Measurements from ENCODE around the gene ADGRL1.

Gene ADGRL1

GRCh38 chr19:14116918-14117578 is 88.9 kb downstream of the ADGRL1 start:
- DNase-seq (ENCODE audit: extremely low spot score), result no peak
- TF ChIP-seq FOXK2 (IDR thresholded peaks at IDR 0.05) (no peak), ELF4 (IDR thresholded peaks at IDR 0.05) (no peak), NFRKB (IDR thresholded peaks at IDR 0.05) (no peak), CTBP1 (IDR thresholded peaks at IDR 0.05; ENCODE audit: borderline replicate concordance) (no peak), SP1 (IDR thresholded peaks at IDR 0.05) (no peak), BHLHE40 (IDR thresholded peaks at IDR 0.05; ENCODE audit: borderline replicate concordance) (no peak), PKNOX1 (IDR thresholded peaks at IDR 0.05) (no peak), TARDBP (IDR thresholded peaks at IDR 0.05) (no peak), LEF1 (IDR thresholded peaks at IDR 0.05; ENCODE audit: borderline replicate concordance) (no peak), ARNT (IDR thresholded peaks at IDR 0.05) (no peak), HDGF (IDR thresholded peaks at IDR 0.05; ENCODE audit: borderline replicate concordance) (no peak), FOXA1 (IDR thresholded peaks at IDR 0.05) (no peak), ZNF384 (IDR thresholded peaks at IDR 0.05) (no peak), L3MBTL2 (conservative IDR thresholded peaks at IDR 0.05) (no peak)
- ChIA-PET CTCF (interaction anchor here (0.6 kb wide), 1 partner anchor 35 kb away, joined by 3 read pairs; no protein-coding TSS in a partner anchor), POLR2A (interaction anchor here (1.2 kb wide), 1 partner anchor 11 kb away, joined by 4 read pairs; no protein-coding TSS in a partner anchor)

GRCh38 chr19:14116525-14116917 is 89.4 kb downstream of the ADGRL1 start:
- TF ChIP-seq BHLHE40 (IDR thresholded peaks at IDR 0.05; ENCODE audit: borderline replicate concordance) (no peak), L3MBTL2 (conservative IDR thresholded peaks at IDR 0.05) (no peak), FOXK2 (IDR thresholded peaks at IDR 0.05) (no peak), HDGF (IDR thresholded peaks at IDR 0.05; ENCODE audit: borderline replicate concordance) (no peak), CTBP1 (IDR thresholded peaks at IDR 0.05; ENCODE audit: borderline replicate concordance) (no peak), SP1 (IDR thresholded peaks at IDR 0.05) (no peak), TARDBP (IDR thresholded peaks at IDR 0.05) (no peak), SUZ12 (IDR thresholded peaks at IDR 0.05) (no peak), ELF4 (IDR thresholded peaks at IDR 0.05) (no peak)
- POLR2A ChIA-PET, result no interaction called here
- DNase-seq (ENCODE audit: extremely low spot score), result no peak
- CTCF ChIA-PET, result interaction anchor here (0.6 kb wide), 1 partner anchor 34 kb away, joined by 3 read pairs; no protein-coding TSS in a partner anchor

GRCh38 chr19:14115756-14116155 is 90.2 kb downstream of the ADGRL1 start:
- no peak for DNase-seq (ENCODE audit: extremely low spot score)
- no peak for TF ChIP-seq ELF4 (IDR thresholded peaks at IDR 0.05)
- no peak for TF ChIP-seq HDGF (IDR thresholded peaks at IDR 0.05; ENCODE audit: borderline replicate concordance)
- TF ChIP-seq L3MBTL2 (conservative IDR thresholded peaks at IDR 0.05), result no peak
- no peak for TF ChIP-seq PKNOX1 (IDR thresholded peaks at IDR 0.05)
- no peak for TF ChIP-seq FOXM1 (IDR thresholded peaks at IDR 0.05; ENCODE audit: borderline replicate concordance)
- no peak for TF ChIP-seq ARNT (IDR thresholded peaks at IDR 0.05)
- TF ChIP-seq SUZ12 (IDR thresholded peaks at IDR 0.05), result no peak
- no peak for TF ChIP-seq NFRKB (IDR thresholded peaks at IDR 0.05)
- no peak for TF ChIP-seq SP1 (IDR thresholded peaks at IDR 0.05)
- no peak for TF ChIP-seq ZNF384 (IDR thresholded peaks at IDR 0.05)
- TF ChIP-seq FOXK2 (IDR thresholded peaks at IDR 0.05), result no peak
- TF ChIP-seq TARDBP (IDR thresholded peaks at IDR 0.05), result no peak
- TF ChIP-seq BHLHE40 (IDR thresholded peaks at IDR 0.05; ENCODE audit: borderline replicate concordance), result no peak
- no peak for TF ChIP-seq FOXA1 (IDR thresholded peaks at IDR 0.05)
- ChIA-PET CTCF (interaction anchor here (0.6 to 0.7 kb wide), 2 partner anchors 21 to 164 kb away, joined by 3 read pairs; partner anchors contain the start of genes ASF1B and DCAF15), POLR2A (no interaction called here)

GRCh38 chr19:14114854-14115253 is 91.1 kb downstream of the ADGRL1 start:
- ChIA-PET CTCF (interaction anchor here (0.7 to 0.8 kb wide), 2 partner anchors 19 to 163 kb away, joined by 3 read pairs; partner anchors contain the start of gene DCAF15), POLR2A (no interaction called here)
- peak; percentile 48 for DNase-seq (ENCODE audit: extremely low spot score)
- TF ChIP-seq L3MBTL2 (conservative IDR thresholded peaks at IDR 0.05) (no peak), CTBP1 (IDR thresholded peaks at IDR 0.05; ENCODE audit: borderline replicate concordance) (no peak)

- POLR2A ChIA-PET, result interaction anchor here (1.1 kb wide), 1 partner anchor 22 kb away, joined by 4 read pairs; the partner anchor contains the start of gene ASF1B
- CTCF ChIA-PET, result interaction anchor here (0.8 kb wide), 1 partner anchor 19 kb away, joined by 3 read pairs; no protein-coding TSS in a partner anchor
Observed at GRCh38 chr19:14114439-14114838, 91.5 kb downstream of the ADGRL1 start.

More at GRCh38 chr19:14114439-14114838, 91.5 kb downstream of the ADGRL1 start:
- DNase-seq (ENCODE audit: extremely low spot score), result no peak
- TF ChIP-seq L3MBTL2 (conservative IDR thresholded peaks at IDR 0.05), result no peak
- TF ChIP-seq FOXA1 (IDR thresholded peaks at IDR 0.05), result no peak
- TF ChIP-seq FOXM1 (IDR thresholded peaks at IDR 0.05; ENCODE audit: borderline replicate concordance), result no peak
- no peak for TF ChIP-seq ELF4 (IDR thresholded peaks at IDR 0.05)
- no peak for TF ChIP-seq SP1 (IDR thresholded peaks at IDR 0.05)
- TF ChIP-seq LEF1 (IDR thresholded peaks at IDR 0.05; ENCODE audit: borderline replicate concordance), result no peak
- TF ChIP-seq BHLHE40 (IDR thresholded peaks at IDR 0.05; ENCODE audit: borderline replicate concordance), result no peak
- no peak for TF ChIP-seq FOXK2 (IDR thresholded peaks at IDR 0.05)
- no peak for TF ChIP-seq SUZ12 (IDR thresholded peaks at IDR 0.05)
- no peak for TF ChIP-seq NFRKB (IDR thresholded peaks at IDR 0.05)
- no peak for TF ChIP-seq PKNOX1 (IDR thresholded peaks at IDR 0.05)
- TF ChIP-seq TARDBP (IDR thresholded peaks at IDR 0.05), result no peak
- TF ChIP-seq ZNF384 (IDR thresholded peaks at IDR 0.05), result no peak
- TF ChIP-seq HDGF (IDR thresholded peaks at IDR 0.05; ENCODE audit: borderline replicate concordance), result no peak
- TF ChIP-seq CTBP1 (IDR thresholded peaks at IDR 0.05; ENCODE audit: borderline replicate concordance), result no peak
- TF ChIP-seq ARNT (IDR thresholded peaks at IDR 0.05), result no peak

Measured in HEK293T (cell line).